ENCODE results near the gene TSHZ3.
A peak's percentile ranks its signal among the peaks of the same experiment; 100 is the strongest.

TSHZ3 gene, protein sequence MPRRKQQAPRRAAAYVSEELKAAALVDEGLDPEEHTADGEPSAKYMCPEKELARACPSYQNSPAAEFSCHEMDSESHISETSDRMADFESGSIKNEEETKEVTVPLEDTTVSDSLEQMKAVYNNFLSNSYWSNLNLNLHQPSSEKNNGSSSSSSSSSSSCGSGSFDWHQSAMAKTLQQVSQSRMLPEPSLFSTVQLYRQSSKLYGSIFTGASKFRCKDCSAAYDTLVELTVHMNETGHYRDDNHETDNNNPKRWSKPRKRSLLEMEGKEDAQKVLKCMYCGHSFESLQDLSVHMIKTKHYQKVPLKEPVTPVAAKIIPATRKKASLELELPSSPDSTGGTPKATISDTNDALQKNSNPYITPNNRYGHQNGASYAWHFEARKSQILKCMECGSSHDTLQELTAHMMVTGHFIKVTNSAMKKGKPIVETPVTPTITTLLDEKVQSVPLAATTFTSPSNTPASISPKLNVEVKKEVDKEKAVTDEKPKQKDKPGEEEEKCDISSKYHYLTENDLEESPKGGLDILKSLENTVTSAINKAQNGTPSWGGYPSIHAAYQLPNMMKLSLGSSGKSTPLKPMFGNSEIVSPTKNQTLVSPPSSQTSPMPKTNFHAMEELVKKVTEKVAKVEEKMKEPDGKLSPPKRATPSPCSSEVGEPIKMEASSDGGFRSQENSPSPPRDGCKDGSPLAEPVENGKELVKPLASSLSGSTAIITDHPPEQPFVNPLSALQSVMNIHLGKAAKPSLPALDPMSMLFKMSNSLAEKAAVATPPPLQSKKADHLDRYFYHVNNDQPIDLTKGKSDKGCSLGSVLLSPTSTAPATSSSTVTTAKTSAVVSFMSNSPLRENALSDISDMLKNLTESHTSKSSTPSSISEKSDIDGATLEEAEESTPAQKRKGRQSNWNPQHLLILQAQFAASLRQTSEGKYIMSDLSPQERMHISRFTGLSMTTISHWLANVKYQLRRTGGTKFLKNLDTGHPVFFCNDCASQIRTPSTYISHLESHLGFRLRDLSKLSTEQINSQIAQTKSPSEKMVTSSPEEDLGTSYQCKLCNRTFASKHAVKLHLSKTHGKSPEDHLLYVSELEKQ

DNA sequence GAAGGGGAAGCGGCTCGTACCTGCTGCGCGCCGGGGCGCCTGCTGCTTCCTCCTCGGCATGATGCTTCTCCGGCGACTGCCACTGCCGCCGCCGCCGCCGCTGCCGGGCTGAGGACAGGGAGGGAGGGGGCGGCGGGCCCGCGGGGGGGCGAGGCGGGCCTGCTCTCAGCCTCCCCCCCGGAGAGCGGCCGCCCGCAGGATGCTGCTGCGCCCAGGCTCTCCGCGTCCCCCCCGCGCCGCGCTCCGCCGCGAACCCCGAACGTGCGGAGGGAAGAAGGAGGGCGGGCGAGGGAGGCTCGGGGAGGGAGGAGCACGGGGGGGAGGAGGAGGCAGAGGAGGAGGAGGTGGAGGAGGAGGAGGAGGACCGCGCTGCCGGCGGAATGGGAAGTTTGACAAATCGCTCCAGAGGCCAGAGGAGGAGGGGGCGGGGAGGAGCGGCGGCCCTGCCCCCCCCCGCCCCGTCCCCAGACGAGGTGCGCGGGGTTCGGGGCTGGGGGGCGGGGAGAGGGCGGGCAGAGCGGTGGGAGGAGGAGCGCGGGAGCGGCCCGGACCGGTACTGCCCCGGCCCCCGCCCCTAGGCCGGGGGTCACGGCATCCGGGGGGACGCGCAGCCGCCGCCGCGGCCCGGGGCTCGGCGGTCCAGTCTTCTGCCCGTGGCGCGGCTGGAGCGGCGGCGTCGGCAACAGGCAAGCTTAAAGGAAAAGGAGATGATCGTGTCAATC, at the start of gene TSHZ3:
TSHZ3 (minus strand) TSS at position 277 of the 722 bp plus-strand sequence; CDS start at position 60, 217 bp downstream.
- Histone ChIP-seq H3K36me3 (replicated peaks) (no peaks in the 10 kb centered on the region), H3K27me3 (ENCODE audit: low read depth) (no peaks in the 10 kb centered on the region), H3K4me1 (no peaks in the 10 kb centered on the region), H3K9me3 (no peaks in the 10 kb centered on the region), H3K4me3 (peak within 1 kb of the TSS; percentile 56)
- in situ Hi-C loops (cut with MboI; ENCODE audit: low sequenced_read_pairs): no loop called here
- DNase-seq (ENCODE audit: low spot score in 2 of 2): peak; percentile 62 to 85

DNA sequence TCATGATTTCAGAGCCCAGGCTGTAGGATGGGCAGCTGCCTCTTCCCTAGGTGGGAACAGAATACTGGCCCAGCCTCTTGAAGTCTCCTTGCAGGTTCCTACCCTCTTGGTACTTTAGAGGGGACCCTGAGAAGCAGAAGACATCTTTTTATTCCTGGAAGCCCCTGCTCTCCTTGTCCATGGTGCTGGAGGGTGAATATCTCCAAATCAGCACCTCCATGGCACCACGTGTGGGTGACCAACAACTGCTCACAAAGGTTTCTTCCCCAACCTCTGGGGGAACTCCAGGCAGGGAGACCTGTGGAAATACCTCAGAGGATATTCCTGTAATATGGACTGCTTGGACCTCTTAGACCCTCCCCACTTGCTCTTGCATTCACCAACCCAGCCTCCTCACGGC, 48.1 kb upstream of the TSHZ3 start:
- H3K36me3 ChIP-seq (replicated peaks): no peaks in the 10 kb centered on the region
- no peaks in the 10 kb centered on the region for H3K4me1 ChIP-seq
- DNase-seq (ENCODE audit: low spot score in 2 of 2): no peak
- no peak overlapping the region for H3K4me3 ChIP-seq
- no peaks in the 10 kb centered on the region for H3K27me3 ChIP-seq (ENCODE audit: low read depth)
- no peaks in the 10 kb centered on the region for H3K9me3 ChIP-seq
- in situ Hi-C loops (cut with MboI; ENCODE audit: low sequenced_read_pairs): no loop called here

- H3K4me3 ChIP-seq: no peak overlapping the region
- H3K9me3 ChIP-seq: no peaks in the 10 kb centered on the region
- no peak for DNase-seq (ENCODE audit: low spot score in 2 of 2)
- no peaks in the 10 kb centered on the region for H3K27me3 ChIP-seq (ENCODE audit: low read depth)
- no peaks in the 10 kb centered on the region for H3K36me3 ChIP-seq (replicated peaks)
- no peaks in the 10 kb centered on the region for H3K4me1 ChIP-seq
- in situ Hi-C loops (cut with MboI; ENCODE audit: low sequenced_read_pairs): no loop called here
Observed at GRCh38 chr19:31392464-31392863, 43.2 kb upstream of the TSHZ3 start.

- no peak for DNase-seq (ENCODE audit: low spot score in 2 of 2)
- no peaks in the 10 kb centered on the region for H3K27me3 ChIP-seq (ENCODE audit: low read depth)
- no peaks in the 10 kb centered on the region for H3K36me3 ChIP-seq (replicated peaks)
- no peaks in the 10 kb centered on the region for H3K9me3 ChIP-seq
- no peaks in the 10 kb centered on the region for H3K4me1 ChIP-seq
- H3K4me3 ChIP-seq: no peak overlapping the region
- in situ Hi-C loops (cut with MboI; ENCODE audit: low sequenced_read_pairs): no loop called here
Observed at GRCh38 chr19:31391518-31391917, 42.3 kb upstream of the TSHZ3 start.

- no peak for DNase-seq (ENCODE audit: low spot score in 2 of 2)
- Histone ChIP-seq H3K9me3 (no peaks in the 10 kb centered on the region), H3K4me1 (no peaks in the 10 kb centered on the region), H3K27me3 (ENCODE audit: low read depth) (no peaks in the 10 kb centered on the region), H3K4me3 (no peak overlapping the region), H3K36me3 (replicated peaks) (no peaks in the 10 kb centered on the region)
- in situ Hi-C loops (cut with MboI; ENCODE audit: low sequenced_read_pairs): no loop called here
Observed at GRCh38 chr19:31390711-31391110, 41.5 kb upstream of the TSHZ3 start.

- in situ Hi-C loops (cut with MboI; ENCODE audit: low sequenced_read_pairs): no loop called here
- H3K4me3 ChIP-seq: no peak overlapping the region
- no peaks in the 10 kb centered on the region for H3K36me3 ChIP-seq (replicated peaks)
- no peak for DNase-seq (ENCODE audit: low spot score in 2 of 2)
- no peaks in the 10 kb centered on the region for H3K4me1 ChIP-seq
- no peaks in the 10 kb centered on the region for H3K9me3 ChIP-seq
- no peaks in the 10 kb centered on the region for H3K27me3 ChIP-seq (ENCODE audit: low read depth)
Observed at GRCh38 chr19:31389874-31390273, 40.6 kb upstream of the TSHZ3 start.

DNA sequence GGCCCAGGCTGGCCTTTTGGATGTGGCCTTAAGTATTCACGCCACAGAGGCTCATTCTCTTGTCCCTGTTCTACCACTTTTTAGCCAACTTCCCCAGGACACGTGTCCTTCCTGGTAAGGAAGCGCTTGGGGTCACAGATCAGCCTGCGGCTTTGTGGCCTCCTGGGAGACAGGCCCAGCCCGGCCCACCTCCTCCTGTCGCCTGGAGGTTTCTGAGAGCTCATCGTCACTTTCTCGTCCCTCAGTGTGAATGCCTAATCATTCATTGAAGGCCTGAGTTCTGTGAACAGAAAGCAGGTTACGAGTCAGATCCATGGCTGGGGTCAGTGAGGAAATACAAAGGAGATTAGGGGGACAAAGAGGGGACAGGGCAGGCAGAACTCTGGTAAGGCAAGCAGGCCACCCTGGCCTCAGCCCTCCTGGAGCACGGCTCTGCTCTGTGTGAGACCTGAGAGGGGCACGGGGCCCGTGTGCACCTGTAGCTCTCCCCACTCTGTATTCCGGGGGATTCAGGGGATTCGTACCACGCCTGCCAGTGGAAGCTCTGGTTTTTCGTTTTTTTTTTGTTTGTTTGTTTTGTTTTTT, 38.6 kb upstream of the TSHZ3 start:
- H3K4me3 ChIP-seq: no peak overlapping the region
- H3K36me3 ChIP-seq (replicated peaks): no peaks in the 10 kb centered on the region
- H3K4me1 ChIP-seq: no peaks in the 10 kb centered on the region
- DNase-seq (ENCODE audit: low spot score in 2 of 2): no peak
- H3K27me3 ChIP-seq (ENCODE audit: low read depth): no peaks in the 10 kb centered on the region
- no peaks in the 10 kb centered on the region for H3K9me3 ChIP-seq
- in situ Hi-C loops (cut with MboI; ENCODE audit: low sequenced_read_pairs): no loop called here

DNA sequence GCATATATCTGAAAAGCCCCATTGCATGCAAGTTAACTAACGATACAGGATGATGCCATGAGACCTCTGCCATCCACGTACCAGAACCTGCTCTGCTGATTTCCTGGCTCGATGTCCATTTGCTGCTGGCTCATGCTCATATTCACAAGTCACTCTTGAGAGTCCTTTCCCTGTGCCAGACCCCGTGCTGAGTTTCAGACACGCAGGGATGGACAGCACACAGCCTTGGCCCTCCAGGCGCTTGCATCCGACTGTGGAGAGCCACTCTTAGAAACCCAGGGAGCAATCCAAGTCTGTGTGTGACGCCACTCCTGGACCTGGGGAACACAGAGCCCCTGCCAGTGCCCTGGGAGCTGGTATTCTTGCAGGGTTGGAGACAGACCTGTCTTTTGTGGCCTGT, 37.6 kb upstream of the TSHZ3 start:
- Histone ChIP-seq H3K4me1 (no peaks in the 10 kb centered on the region), H3K9me3 (no peaks in the 10 kb centered on the region), H3K4me3 (no peak overlapping the region), H3K27me3 (ENCODE audit: low read depth) (no peaks in the 10 kb centered on the region), H3K36me3 (replicated peaks) (no peaks in the 10 kb centered on the region)
- no peak for DNase-seq (ENCODE audit: low spot score in 2 of 2)
- in situ Hi-C loops (cut with MboI; ENCODE audit: low sequenced_read_pairs): no loop called here

GRCh38 chr19:31385744-31386143, 36.5 kb upstream of the TSHZ3 start:
- in situ Hi-C loops (cut with MboI; ENCODE audit: low sequenced_read_pairs): no loop called here
- H3K27me3 ChIP-seq (ENCODE audit: low read depth): no peaks in the 10 kb centered on the region
- DNase-seq (ENCODE audit: low spot score in 2 of 2): no peak

DNA sequence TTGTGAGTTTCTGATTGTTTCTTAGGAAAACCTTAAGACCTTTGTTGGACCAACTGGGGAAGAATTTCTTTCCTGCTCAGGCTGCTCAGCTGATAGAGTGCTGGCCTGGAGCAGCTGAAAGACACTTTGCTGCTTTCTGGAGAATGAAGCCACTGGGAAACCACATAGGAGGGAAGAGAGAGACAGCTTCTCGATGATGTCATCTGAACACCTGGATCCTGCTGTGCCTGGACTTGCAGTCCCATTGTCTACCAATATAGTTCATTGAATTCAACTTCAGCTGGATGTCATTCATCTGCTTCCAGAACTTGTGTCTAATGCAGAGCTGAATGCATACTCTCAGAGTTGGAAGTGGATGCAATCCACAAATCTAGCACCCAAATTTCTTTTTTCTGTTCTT, 34.3 kb upstream of the TSHZ3 start:
- H3K36me3 ChIP-seq (replicated peaks): no peaks in the 10 kb centered on the region
- H3K4me3 ChIP-seq: no peak overlapping the region
- no peaks in the 10 kb centered on the region for H3K9me3 ChIP-seq
- no peaks in the 10 kb centered on the region for H3K4me1 ChIP-seq
- no peaks in the 10 kb centered on the region for H3K27me3 ChIP-seq (ENCODE audit: low read depth)
- in situ Hi-C loops (cut with MboI; ENCODE audit: low sequenced_read_pairs): no loop called here
- no peak for DNase-seq (ENCODE audit: low spot score in 2 of 2)

More at GRCh38 chr19:31385744-31386143, 36.5 kb upstream of the TSHZ3 start:
- H3K9me3 ChIP-seq: no peaks in the 10 kb centered on the region
- H3K4me1 ChIP-seq: no peaks in the 10 kb centered on the region
- H3K4me3 ChIP-seq: no peak overlapping the region
- no peaks in the 10 kb centered on the region for H3K36me3 ChIP-seq (replicated peaks)

GRCh38 chr19:31380854-31381253, 31.6 kb upstream of the TSHZ3 start:
- in situ Hi-C loops (cut with MboI; ENCODE audit: low sequenced_read_pairs): no loop called here
- no peak for DNase-seq (ENCODE audit: low spot score in 2 of 2)
- H3K36me3 ChIP-seq (replicated peaks): no peaks in the 10 kb centered on the region
- no peaks in the 10 kb centered on the region for H3K4me1 ChIP-seq
- H3K9me3 ChIP-seq: no peaks in the 10 kb centered on the region
- H3K4me3 ChIP-seq: no peak overlapping the region
- no peaks in the 10 kb centered on the region for H3K27me3 ChIP-seq (ENCODE audit: low read depth)

DNA sequence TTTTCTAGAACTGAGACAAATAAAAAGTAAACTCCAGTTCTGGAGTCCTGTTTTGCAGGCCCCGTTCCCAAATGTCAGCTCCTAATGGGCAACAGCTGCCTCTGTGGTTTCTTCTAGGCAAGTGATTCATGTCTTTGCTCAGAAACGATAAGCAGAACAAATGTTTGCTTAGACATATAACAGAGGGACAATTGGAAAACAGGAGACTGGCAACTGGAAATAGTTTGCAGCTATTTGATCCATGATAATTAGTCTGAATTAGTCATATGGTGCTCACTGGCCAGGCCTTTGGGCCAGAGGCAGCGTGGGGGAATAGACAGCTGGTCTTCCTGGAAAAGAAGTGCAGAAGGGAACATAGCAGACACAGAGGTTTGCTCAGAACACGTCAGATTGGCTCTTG, 29.2 kb upstream of the TSHZ3 start:
- H3K4me1 ChIP-seq: no peaks in the 10 kb centered on the region
- H3K36me3 ChIP-seq (replicated peaks): no peaks in the 10 kb centered on the region
- no peaks in the 10 kb centered on the region for H3K9me3 ChIP-seq
- no peaks in the 10 kb centered on the region for H3K27me3 ChIP-seq (ENCODE audit: low read depth)
- no peak overlapping the region for H3K4me3 ChIP-seq
- DNase-seq (ENCODE audit: low spot score in 2 of 2): no peak
- in situ Hi-C loops (cut with MboI; ENCODE audit: low sequenced_read_pairs): no loop called here

GRCh38 chr19:31377736-31378135, 28.5 kb upstream of the TSHZ3 start:
- no peak for DNase-seq (ENCODE audit: low spot score in 2 of 2)
- in situ Hi-C loops (cut with MboI; ENCODE audit: low sequenced_read_pairs): no loop called here
- H3K4me3 ChIP-seq: no peak overlapping the region

More at GRCh38 chr19:31377736-31378135, 28.5 kb upstream of the TSHZ3 start:
- Histone ChIP-seq H3K9me3 (no peaks in the 10 kb centered on the region), H3K4me1 (no peaks in the 10 kb centered on the region), H3K36me3 (replicated peaks) (no peaks in the 10 kb centered on the region), H3K27me3 (ENCODE audit: low read depth) (no peaks in the 10 kb centered on the region)

Data from HAP-1 (cell line).